Heart left ventricle (tissue), 13 donors: ENCODE measurements around the gene CDC34.

ENCODE experiments used
- POLR2A ChIP-seq, 2 donors: fragments of 450-650 bp; IDR thresholded peaks; one replicate each; pipeline ENCODE4 v1.6.1; 2017; ENCODE audit warnings: antibody characterized with exemption in 2 of 2, mild to moderate bottlenecking in 2 of 2, moderate library complexity in 2 of 2
- TF ChIP-seq, protein P1 (sequence below), 12 donors: fragments of 200-600 bp; sonication (generic) in 4 of 12; IDR thresholded peaks; one replicate each; pipeline versions ENCODE4 v1.5.0 to v1.8.0; 2018 to 2022; ENCODE audit warnings: antibody characterized with exemption in 12 of 12, mild to moderate bottlenecking in 5 of 12
- donor health status: ischemic (EF 13 %, LVEDD 7.1; RV severe dilation, severe dysfunction).
- donor health status: DM: no; HTN: yes; CAD: no.
- donor health status: DM: no; HTN: no; CAD: no.
- donor health status: ischemic (EF 25% LVEDD 6.9; RV normal size, moderate dysfunction).
- donor health status: ischemic (EF 25% LVEDD 5.7; RV mildly dilated, moderate dysfunction).
- donor health status: ischemic (EF 35%, LVEDD 5.7; RV mildly dilated, moderate dysfunction).
- donor health status: nonischemic (EF 11% LVEDD 7.7; RV severe dilation, severe dysfunction).
- donor health status: DM: yes; HTN: yes; CAD: no.
- donor health status: PGD.
- donor health status: ischemic (EF 29% LVEDD 5.4; RV normal size, mild dysfunction).
- donor health status: nonischemic (EF 23%, LVEDD 6.1; RV moderate dilation, normal function).

- TF ChIP-seq, protein P1, sequence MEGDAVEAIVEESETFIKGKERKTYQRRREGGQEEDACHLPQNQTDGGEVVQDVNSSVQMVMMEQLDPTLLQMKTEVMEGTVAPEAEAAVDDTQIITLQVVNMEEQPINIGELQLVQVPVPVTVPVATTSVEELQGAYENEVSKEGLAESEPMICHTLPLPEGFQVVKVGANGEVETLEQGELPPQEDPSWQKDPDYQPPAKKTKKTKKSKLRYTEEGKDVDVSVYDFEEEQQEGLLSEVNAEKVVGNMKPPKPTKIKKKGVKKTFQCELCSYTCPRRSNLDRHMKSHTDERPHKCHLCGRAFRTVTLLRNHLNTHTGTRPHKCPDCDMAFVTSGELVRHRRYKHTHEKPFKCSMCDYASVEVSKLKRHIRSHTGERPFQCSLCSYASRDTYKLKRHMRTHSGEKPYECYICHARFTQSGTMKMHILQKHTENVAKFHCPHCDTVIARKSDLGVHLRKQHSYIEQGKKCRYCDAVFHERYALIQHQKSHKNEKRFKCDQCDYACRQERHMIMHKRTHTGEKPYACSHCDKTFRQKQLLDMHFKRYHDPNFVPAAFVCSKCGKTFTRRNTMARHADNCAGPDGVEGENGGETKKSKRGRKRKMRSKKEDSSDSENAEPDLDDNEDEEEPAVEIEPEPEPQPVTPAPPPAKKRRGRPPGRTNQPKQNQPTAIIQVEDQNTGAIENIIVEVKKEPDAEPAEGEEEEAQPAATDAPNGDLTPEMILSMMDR (IDR thresholded peaks at IDR 0.05) = peak; percentile 32 to 61 (median 43)
- TF ChIP-seq POLR2A (IDR thresholded peaks at IDR 0.05) = no peak
Measured at GRCh38 chr19:588093-588740, 56.7 kb downstream of the CDC34 start.
